GM23338 (cell line): Measurements from ENCODE around the gene GM2A. TPM values are rescaled to one million over a fixed set of nuclear protein-coding genes. Genes with fewer than 3 reads are reported as not detected.
"Not testable (repeated sequence)": the region's sequence is repeated elsewhere in the genome, so short reads cannot be mapped to it uniquely, and the experiment has no call there.

Experiments used
- ATAC-seq: fragments of 200-7000 bp; cut with Tn5 transposase; 3 replicates; pipeline ENCODE4 v1.9.1; 2020
- DNase-seq: peaks from one replicate; pipeline ENCODE4 v3.0.0-alpha.2; 2015; ENCODE audit warnings: low spot score
- H2AFZ ChIP-seq: fragments of 200-600 bp; sonication (generic); 2 replicates; pipeline ENCODE4 v1.8.0; 2016; ENCODE audit warnings: antibody characterized with exemption, mild to moderate bottlenecking, moderate library complexity
- H3F3A ChIP-seq: fragments of 200-600 bp; sonication (generic); replicated peaks from 2 replicates; pipeline ENCODE4 v1.8.0; 2017; ENCODE audit warnings: antibody characterized with exemption, mixed run types, low read depth
- H3K27ac ChIP-seq: fragments of 200-600 bp; sonication (generic); 2 replicates; pipeline ENCODE4 v1.6.1; 2016; ENCODE audit warnings: low read depth
- H3K27me3 ChIP-seq: fragments of 200-600 bp; sonication (generic); 2 replicates; pipeline ENCODE4 v1.8.0; 2016; ENCODE audit warnings: mild to moderate bottlenecking, mixed run types, moderate library complexity; ENCODE audit not compliant: insufficient read depth
- H3K36me3 ChIP-seq: fragments of 200-600 bp; sonication (generic); 2 replicates; pipeline ENCODE4 v1.8.0; 2016; ENCODE audit warnings: mild to moderate bottlenecking; ENCODE audit not compliant: insufficient read depth
- H3K4me1 ChIP-seq: fragments of 200-600 bp; sonication (generic); 2 replicates; pipeline ENCODE4 v1.8.0; 2016; ENCODE audit warnings: mild to moderate bottlenecking, moderate library complexity; ENCODE audit not compliant: insufficient read depth
- H3K4me2 ChIP-seq: fragments of 200-600 bp; sonication (generic); 2 replicates; pipeline ENCODE4 v1.7.1; 2017; ENCODE audit warnings: mixed run types
- H3K4me3 ChIP-seq: fragments of 200-600 bp; sonication (generic); 2 replicates; pipeline ENCODE4 v1.6.1; 2016; ENCODE audit warnings: mixed run types
- H3K79me2 ChIP-seq: fragments of 200-600 bp; sonication (generic); replicated peaks from 2 replicates; pipeline ENCODE4 v1.8.0; 2017; ENCODE audit warnings: mild to moderate bottlenecking; ENCODE audit not compliant: insufficient read depth
- H3K9me2 ChIP-seq: fragments of 200-600 bp; sonication (generic); 2 replicates; pipeline ENCODE4 v1.8.0; 2017; ENCODE audit not compliant: insufficient read depth
- H4K20me1 ChIP-seq: fragments of 200-600 bp; sonication (generic); replicated peaks from 2 replicates; pipeline ENCODE4 v1.8.0; 2017; ENCODE audit warnings: mild to moderate bottlenecking; ENCODE audit not compliant: insufficient read depth
- H3K27ac Mint-ChIP-seq: 2 replicates; pipeline ENCODE4 v1.8.0; 2020; ENCODE audit warnings: inconsistent platforms, mild to moderate bottlenecking, moderate library complexity, mixed read lengths
- H3K27me3 Mint-ChIP-seq: 3 replicates; pipeline ENCODE4 v1.8.0; 2022; ENCODE audit warnings: low read depth, mild to moderate bottlenecking, moderate library complexity, mixed read lengths, inconsistent platforms; ENCODE audit not compliant: insufficient read depth, poor library complexity
- H3K36me3 Mint-ChIP-seq: 3 replicates; pipeline ENCODE4 v1.8.0; 2021; ENCODE audit warnings: low read depth, mild to moderate bottlenecking, inconsistent platforms, moderate library complexity, mixed read lengths
- H3K4me1 Mint-ChIP-seq: 3 replicates; pipeline ENCODE4 v1.8.0; 2020; ENCODE audit warnings: mild to moderate bottlenecking, inconsistent platforms, mixed read lengths
- H3K4me3 Mint-ChIP-seq: 3 replicates; pipeline ENCODE4 v1.8.0; 2021; ENCODE audit warnings: moderate library complexity, mild to moderate bottlenecking, inconsistent platforms, mixed read lengths
- H3K9me3 Mint-ChIP-seq: 3 replicates; pipeline ENCODE4 v1.8.0; 2020; ENCODE audit warnings: moderate library complexity, mild to moderate bottlenecking, inconsistent platforms, mixed read lengths
- CREB1 ChIP-seq: fragments of 250-450 bp; sonication (Bioruptor Pico); IDR thresholded peaks from 2 replicates; pipeline ENCODE4 v1.5.0; 2020; ENCODE audit warnings: low read depth, mild to moderate bottlenecking, moderate library complexity
- EZH2phosphoT487 ChIP-seq: fragments of 200-600 bp; sonication (generic); IDR thresholded peaks from one replicate; pipeline ENCODE4 v1.8.1; 2018; ENCODE audit warnings: antibody characterized with exemption; ENCODE audit not compliant: unreplicated experiment
- JUNB ChIP-seq: IDR thresholded peaks from one replicate; pipeline ENCODE4 v1.6.1; 2016; ENCODE audit warnings: antibody characterized with exemption; ENCODE audit not compliant: unreplicated experiment
- NANOG ChIP-seq: IDR thresholded peaks from 2 replicates; pipeline ENCODE4 v1.6.1; 2016; ENCODE audit warnings: antibody characterized with exemption, borderline replicate concordance
- POLR2AphosphoS5 ChIP-seq: IDR thresholded peaks from 2 replicates; pipeline ENCODE4 v1.6.1; 2016; ENCODE audit warnings: antibody characterized with exemption, low read depth
- STAT1 ChIP-seq: IDR thresholded peaks from one replicate; pipeline ENCODE4 v1.6.1; 2016; ENCODE audit warnings: antibody characterized with exemption; ENCODE audit not compliant: unreplicated experiment
- ZNF114 ChIP-seq: fragments of 250-450 bp; sonication (Bioruptor Pico); IDR thresholded peaks from 2 replicates; pipeline ENCODE4 v1.5.0; 2020; ENCODE audit warnings: mild to moderate bottlenecking, moderate library complexity
- ZNF331 ChIP-seq: fragments of 250-450 bp; sonication (Bioruptor Pico); IDR thresholded peaks from 2 replicates; pipeline ENCODE4 v1.5.0; 2020; ENCODE audit warnings: low read depth, mild to moderate bottlenecking, moderate library complexity
- ZNF462 ChIP-seq: fragments of 250-450 bp; sonication (Bioruptor Pico); IDR thresholded peaks from 2 replicates; pipeline ENCODE4 v1.5.0; 2020; ENCODE audit warnings: mild to moderate bottlenecking, moderate library complexity
- polyA plus RNA-seq: library from polyadenylated mRNA; unstranded; fragments of >200 nt; fragmentation: Nextera tagmentation; extraction: Ambion mirVana; gene quantifications from 2 replicates; pipeline ENCODE4 v1.2.1, GENCODE V29; 2016
- total RNA-seq: library from RNA; depleted of rRNA; stranded (reverse); fragments of >200 nt; shearing (Covaris generic); gene quantifications from 2 replicates; pipeline ENCODE4 v1.2.3, GENCODE V29; 2014

GM2A gene
- total and polyA plus RNA-seq, 2 experiments from 2014 or later = 9.8 to 27.8 TPM

GRCh38 chr5:151254990-151255389 is 2.0 kb downstream of the GM2A start:
- not testable (repeated sequence) for DNase-seq, H3K4me3 Mint-ChIP-seq, H2AFZ ChIP-seq, H3K4me3 ChIP-seq, H3K36me3 Mint-ChIP-seq, H3F3A ChIP-seq, H3K36me3 ChIP-seq, H3K9me3 Mint-ChIP-seq, ATAC-seq, H3K9me2 ChIP-seq, H3K4me2 ChIP-seq, H3K27ac ChIP-seq, H3K27me3 ChIP-seq, H3K27ac Mint-ChIP-seq, H4K20me1 ChIP-seq
- Histone ChIP-seq H3K4me1 (peaks cover 28% of the 10 kb centered on the region), H3K79me2 (peaks cover 21% of the 10 kb centered on the region)
- peaks cover 36% of the 10 kb centered on the region for H3K4me1 Mint-ChIP-seq
- peaks cover 13% of the 10 kb centered on the region for H3K27me3 Mint-ChIP-seq

- TF ChIP-seq JUNB (no peak), ZNF331 (CRISPR knock-in tag) (no peak), ZNF114 (no peak), EZH2phosphoT487 (no peak), POLR2AphosphoS5 (no peak), NANOG (no peak), ZNF462 (CRISPR knock-in tag) (no peak), STAT1 (no peak), CREB1 (CRISPR knock-in tag) (no peak)
- Mint-ChIP-seq H3K4me3 (no peak overlapping the region), H3K4me1 (peaks cover 29% of the 10 kb centered on the region), H3K27me3 (peaks cover 9% of the 10 kb centered on the region), H3K9me3 (no peaks in the 10 kb centered on the region), H3K36me3 (no peaks in the 10 kb centered on the region; the same call in 2 of the 3 replicates), H3K27ac (no peak overlapping the region)
- peaks cover 21% of the 10 kb centered on the region for H3K79me2 ChIP-seq
- DNase-seq (no peak), ATAC-seq (no peak)
- no peaks in the 10 kb centered on the region for H3K9me2 ChIP-seq
- H4K20me1 ChIP-seq = no peaks in the 10 kb centered on the region
- H2AFZ ChIP-seq = no peak overlapping the region
- no peaks in the 10 kb centered on the region for H3K27me3 ChIP-seq
- no peaks in the 10 kb centered on the region for H3K36me3 ChIP-seq
- H3K4me2 ChIP-seq = no peak overlapping the region
- peaks cover 20% of the 10 kb centered on the region for H3K4me1 ChIP-seq
- no peak overlapping the region for H3K27ac ChIP-seq
- no peak overlapping the region for H3K4me3 ChIP-seq
- H3F3A ChIP-seq = no peaks in the 10 kb centered on the region
Observed at GRCh38 chr5:151255621-151256286, 2.8 kb downstream of the GM2A start.
